Breast epithelium (tissue), 4 donors: ENCODE data around the gene DQX1. TPM values are rescaled to one million over a fixed set of nuclear protein-coding genes. Genes with fewer than 3 reads are reported as not detected.
A peak's percentile ranks its signal among the peaks of the same experiment; 100 is the strongest.

Experiments used
- DNase-seq, 2 donors: peaks; one replicate each; pipeline ENCODE4 v3.0.0-alpha.2; 2019; ENCODE audit warnings: low spot score in 2 of 2
- H3K27ac ChIP-seq, 2 donors: fragments of 200-600 bp; sonication (generic) in 1 of 2; one replicate each; pipeline ENCODE4 v1.5.1; 2016 to 2019; ENCODE audit warnings: mild to moderate bottlenecking in 1 of 2
- H3K27me3 ChIP-seq, 2 donors: fragments of 200-600 bp; sonication (generic) in 1 of 2; one replicate each; pipeline versions ENCODE4 v1.5.1 to v1.6.0; 2017 to 2019; ENCODE audit warnings: control low read depth in 1 of 2, mild to moderate bottlenecking in 1 of 2
- H3K36me3 ChIP-seq: fragments of 200-600 bp; one replicate; pipeline ENCODE4 v1.5.1; 2019
- H3K4me1 ChIP-seq, 2 donors: fragments of 200-600 bp; sonication (generic); one replicate each; pipeline ENCODE4 v1.5.1; 2016 to 2019; ENCODE audit warnings: control low read depth in 1 of 2
- H3K4me3 ChIP-seq, 3 donors: fragments of 200-600 bp; sonication (generic); 1 replicate in 2 of 3; 2 replicates in 1 of 3; pipeline ENCODE4 v1.5.1; 2016 to 2019; ENCODE audit warnings: mild to moderate bottlenecking in 3 of 3, moderate library complexity in 2 of 3
- H3K9me3 ChIP-seq, 2 donors: fragments of 200-600 bp; sonication (generic) in 1 of 2; one replicate each; pipeline ENCODE4 v1.5.1; 2016 to 2019; ENCODE audit warnings: control low read depth in 1 of 2
- CTCF ChIP-seq, 3 donors: fragments of 450-650 bp; IDR thresholded peaks; one replicate each; pipeline ENCODE4 v1.5.1; 2016 to 2017; ENCODE audit warnings: antibody characterized with exemption in 3 of 3, mild to moderate bottlenecking in 3 of 3, moderate library complexity in 3 of 3
- POLR2A ChIP-seq: fragments of 450-650 bp; IDR thresholded peaks from one replicate; pipeline ENCODE4 v1.6.1; 2016; ENCODE audit warnings: antibody characterized with exemption, mild to moderate bottlenecking, moderate library complexity
- POLR2AphosphoS5 ChIP-seq, 3 donors: sonication (generic); formaldehyde crosslinking; IDR thresholded peaks; one replicate each; pipeline ENCODE4 v1.6.1; 2017; ENCODE audit warnings: antibody characterized with exemption in 3 of 3
- intact Hi-C: fragments of 100-400 bp; cut with DNase I; formaldehyde crosslinking; loops from one replicate; pipeline ENCODE4 v1.15.1; 2023; ENCODE audit warnings: low total_unique reads
- total RNA-seq, 3 donors: library from RNA; depleted of rRNA; stranded (reverse); fragments of >200 nt; gene quantifications; one replicate each; pipeline ENCODE4 v1.1.0, GENCODE V29; 2016

Gene DQX1
- total RNA-seq, 3 donors from 2014 or later: 0.66 TPM; not detected in 2

GRCh38 chr2:74531666-74532065 is 5.6 kb upstream of the DQX1 start:
- no peaks in the 10 kb centered on the region for H3K36me3 ChIP-seq
- H3K4me3 ChIP-seq: no peak overlapping the region
- H3K27me3 ChIP-seq: no peaks in the 10 kb centered on the region
- peaks cover 0 to 18% of the 10 kb centered on the region in 2 donors for H3K4me1 ChIP-seq
- H3K27ac ChIP-seq: no peak overlapping the region
- TF ChIP-seq CTCF (IDR thresholded peaks at IDR 0.05): no peak
- TF ChIP-seq POLR2A: no peak
- no peak for TF ChIP-seq POLR2AphosphoS5 (IDR thresholded peaks at IDR 0.05)
- intact Hi-C loops: no loop called here
- no peaks in the 10 kb centered on the region for H3K9me3 ChIP-seq
- no peak for DNase-seq

- TF ChIP-seq POLR2A (no peak), CTCF (IDR thresholded peaks at IDR 0.05) (no peak), POLR2AphosphoS5 (IDR thresholded peaks at IDR 0.05) (no peak)
- Histone ChIP-seq H3K27ac (peak overlapping the region; percentile 90 to 92), H3K36me3 (no peaks in the 10 kb centered on the region), H3K9me3 (no peaks in the 10 kb centered on the region), H3K27me3 (no peaks in the 10 kb centered on the region), H3K4me1 (peaks cover 0 to 18% of the 10 kb centered on the region in 2 donors), H3K4me3 (peak overlapping the region; percentile 75 to 92 (median 77))
- intact Hi-C loops: no loop called here
- DNase-seq: no peak
Measured at GRCh38 chr2:74530239-74531187, 4.5 kb upstream of the DQX1 start.

- peaks cover 0 to 18% of the 10 kb centered on the region in 2 donors for H3K4me1 ChIP-seq
- no peaks in the 10 kb centered on the region for H3K36me3 ChIP-seq
- DNase-seq: peak; percentile 95 to 96
- peak within 1 kb of the TSS; percentile 90 to 92 for H3K27ac ChIP-seq
- H3K27me3 ChIP-seq: no peaks in the 10 kb centered on the region
- H3K9me3 ChIP-seq: no peaks in the 10 kb centered on the region
- intact Hi-C loops: no loop called here
- TF ChIP-seq CTCF (IDR thresholded peaks at IDR 0.05): no peak
- peak; percentile 86 to 94 (median 88) for TF ChIP-seq POLR2AphosphoS5 (IDR thresholded peaks at IDR 0.05)
- peak; percentile 61 for TF ChIP-seq POLR2A
- peak within 1 kb of the TSS; percentile 75 to 92 (median 77) for H3K4me3 ChIP-seq
Measured at GRCh38 chr2:74529357-74530238, 3.6 kb upstream of the DQX1 start, which contains the start of the genes AUP1 and HTRA2. TSS of gene AUP1 (minus strand) at chr2:74529706. CDS start at chr2:74529629, 77 bp downstream. TSS of gene HTRA2 (plus strand) at chr2:74529933. CDS start at chr2:74530007, 74 bp downstream.

- Histone ChIP-seq H3K4me3 (peak overlapping the region; percentile 75 to 92 (median 77)), H3K27ac (peak overlapping the region; percentile 90 to 92), H3K36me3 (no peaks in the 10 kb centered on the region), H3K9me3 (no peaks in the 10 kb centered on the region), H3K4me1 (peaks cover 0 to 18% of the 10 kb centered on the region in 2 donors), H3K27me3 (no peaks in the 10 kb centered on the region)
- DNase-seq: no peak
- TF ChIP-seq POLR2A: no peak
- TF ChIP-seq CTCF (IDR thresholded peaks at IDR 0.05): no peak
- TF ChIP-seq POLR2AphosphoS5 (IDR thresholded peaks at IDR 0.05): no peak
- intact Hi-C loops: no loop called here
Measured at GRCh38 chr2:74528600-74529356, 2.7 kb upstream of the DQX1 start.
